ENCODE data around the gene ZNRF3.

DNA sequence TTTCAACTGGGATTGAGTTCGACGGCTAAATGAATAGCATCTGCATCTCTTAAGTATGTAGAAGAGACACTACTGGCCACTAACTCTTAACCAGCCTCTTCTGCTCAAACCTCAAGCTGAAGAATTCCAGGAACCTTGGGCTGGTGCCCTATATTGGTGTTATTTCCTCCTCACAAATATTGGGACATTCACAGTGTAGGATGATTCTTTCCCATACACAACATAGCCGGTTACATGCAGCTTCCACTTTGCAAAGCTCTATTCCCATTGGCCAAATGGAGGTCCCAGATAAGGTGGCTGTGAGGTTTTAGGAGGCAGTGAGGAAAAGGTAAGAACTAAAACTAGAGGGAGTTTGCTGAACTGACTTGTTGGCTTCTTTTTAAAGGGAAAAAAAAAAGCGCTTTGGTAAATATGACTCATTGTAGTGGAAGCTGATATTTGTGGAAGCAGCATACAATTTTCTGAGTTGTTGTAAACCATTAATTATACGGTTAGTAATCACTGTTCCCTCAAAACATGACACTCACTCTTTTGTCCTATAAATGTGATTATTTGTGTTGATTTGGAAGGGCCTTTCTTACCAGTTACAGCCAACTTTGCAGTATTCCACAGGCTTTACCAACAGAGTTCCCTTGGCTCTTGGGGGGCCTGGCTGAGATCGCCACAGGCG lies 160.7 kb downstream of the ZNRF3 start:
- TF ChIP-seq PATZ1 (CRISPR knock-in tag; IDR thresholded peaks at IDR 0.05; ENCODE audit: borderline replicate concordance) (no peak), CREB5 (CRISPR knock-in tag; IDR thresholded peaks at IDR 0.05; ENCODE audit: low read depth) (no peak), ARNTL (CRISPR knock-in tag; IDR thresholded peaks at IDR 0.05; ENCODE audit: borderline replicate concordance, low read depth) (no peak), RARB (CRISPR knock-in tag; IDR thresholded peaks at IDR 0.05) (no peak), CSDC2 (CRISPR knock-in tag; IDR thresholded peaks at IDR 0.05) (no peak), ZFP3 (CRISPR knock-in tag; IDR thresholded peaks at IDR 0.05) (no peak), ZNF8 (CRISPR knock-in tag; IDR thresholded peaks at IDR 0.05) (no peak), ZFP30 (CRISPR knock-in tag; IDR thresholded peaks at IDR 0.05) (no peak), ISL1 (CRISPR knock-in tag; IDR thresholded peaks at IDR 0.05) (no peak), CSRNP3 (CRISPR knock-in tag; IDR thresholded peaks at IDR 0.05) (no peak), TCF4 (CRISPR knock-in tag; IDR thresholded peaks at IDR 0.05; ENCODE audit: borderline replicate concordance) (no peak), ZNF70 (CRISPR knock-in tag; IDR thresholded peaks at IDR 0.05) (no peak)

Measured in SK-N-SH treated with all-trans-retinoic acid at 6 μM for 48 hours (cell line).